Gastroesophageal sphincter (tissue), 3 donors: ENCODE data around the gene ANKRD45.
"Not testable (repeated sequence)": the region's sequence is repeated elsewhere in the genome, so short reads cannot be mapped to it uniquely, and the experiment has no call there.

Experiments used
- CTCF ChIP-seq, 4 experiments: fragments of 200-600 bp in 2 of 4; fragments of 450-650 bp in 2 of 4; sonication (generic) in 1 of 4; IDR thresholded peaks; one replicate each; pipeline ENCODE4 v1.5.1; 2017 to 2019; ENCODE audit warnings: antibody characterized with exemption in 4 of 4, mild to moderate bottlenecking in 2 of 4, moderate library complexity in 2 of 4
- POLR2AphosphoS5 ChIP-seq: sonication (generic); formaldehyde crosslinking; IDR thresholded peaks from one replicate; pipeline ENCODE4 v1.6.1; 2017; ENCODE audit warnings: antibody characterized with exemption

- TF ChIP-seq POLR2AphosphoS5; CTCF (IDR thresholded peaks at IDR 0.05): not testable (repeated sequence)
These were observed 4.8 kb upstream of the ANKRD45 start for GRCh38 chr1:173674496-173674895.
